Osteocyte (in vitro differentiated cells): ENCODE measurements around the gene OSBPL6. TPM values are rescaled to one million over a fixed set of nuclear protein-coding genes. Genes with fewer than 3 reads are reported as not detected.

Experiments
- DNase-seq: peaks from one replicate; pipeline ENCODE4 v3.0.0; 2021; ENCODE audit warnings: mixed read lengths; ENCODE audit not compliant: unreplicated experiment; ENCODE audit errors: extremely low spot score
- H3K27ac Mint-ChIP-seq: one replicate; pipeline ENCODE4 v1.8.0; 2021; ENCODE audit warnings: mild to moderate bottlenecking, mixed read lengths; ENCODE audit not compliant: unreplicated experiment
- H3K27me3 Mint-ChIP-seq: one replicate; pipeline ENCODE4 v1.8.0; 2021; ENCODE audit warnings: mixed read lengths; ENCODE audit not compliant: unreplicated experiment
- H3K36me3 Mint-ChIP-seq: one replicate; pipeline ENCODE4 v1.8.0; 2021; ENCODE audit warnings: mixed read lengths; ENCODE audit not compliant: unreplicated experiment
- H3K4me1 Mint-ChIP-seq: one replicate; pipeline ENCODE4 v1.8.0; 2021; ENCODE audit warnings: mixed read lengths; ENCODE audit not compliant: unreplicated experiment
- H3K4me3 Mint-ChIP-seq: one replicate; pipeline ENCODE4 v1.8.0; 2021; ENCODE audit warnings: mild to moderate bottlenecking, moderate library complexity, mixed read lengths; ENCODE audit not compliant: unreplicated experiment
- H3K9me3 Mint-ChIP-seq: one replicate; pipeline ENCODE4 v1.8.0; 2021; ENCODE audit warnings: mixed read lengths; ENCODE audit not compliant: unreplicated experiment
- CTCF ChIP-seq: fragments of 200-600 bp; sonication (generic); IDR thresholded peaks from 2 replicates; pipeline ENCODE4 v1.5.0; 2021; ENCODE audit warnings: antibody characterized with exemption, mild to moderate bottlenecking, moderate library complexity
- total RNA-seq: library from RNA; stranded (reverse); gene quantifications from 2 replicates; pipeline ENCODE4 v1.2.1, GENCODE V29; 2021

OSBPL6 gene
- total RNA-seq, 1 donor from 2014 or later, result 3.9 TPM

- H3K4me3 Mint-ChIP-seq, result peak within 1 kb of the TSS; percentile 82
- peak within 1 kb of the TSS; percentile 99 for H3K27ac Mint-ChIP-seq
- DNase-seq, result peak; percentile 100
- TF ChIP-seq CTCF, result no peak
- no peaks in the 10 kb centered on the region for H3K27me3 Mint-ChIP-seq
- no peaks in the 10 kb centered on the region for H3K9me3 Mint-ChIP-seq
- peaks cover 32% of the 10 kb centered on the region for H3K4me1 Mint-ChIP-seq
- peaks cover 19% of the 10 kb centered on the region for H3K36me3 Mint-ChIP-seq
These were observed 256.6 kb downstream of the OSBPL6 start, which contains the start of the genes PJVK and PRKRA for GRCh38 chr2:178450774-178451525. Gene PJVK (plus strand): TSS chr2:178451378. CDS start chr2:178453410, 2,032 bp downstream. Gene PRKRA (minus strand): TSS chr2:178451175. CDS start chr2:178451030, 145 bp downstream.

DNA sequence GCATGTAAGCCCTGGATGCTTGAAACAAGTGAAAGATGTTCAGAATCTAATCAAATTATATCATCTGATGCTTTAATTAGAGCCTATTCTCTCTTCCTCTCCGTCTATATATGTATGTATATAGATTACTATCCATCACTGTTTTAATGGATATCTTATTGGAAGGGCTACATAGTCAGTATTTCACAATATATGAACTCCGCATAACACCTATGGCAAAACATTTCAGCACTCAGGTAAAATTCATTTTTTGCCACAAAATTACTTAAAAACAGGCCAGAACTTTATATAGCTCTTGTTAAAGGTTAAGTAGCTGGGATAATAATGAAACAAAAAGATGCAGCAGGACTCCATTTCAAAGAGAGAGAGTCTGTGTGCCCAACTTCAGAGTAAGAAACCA is 258.0 kb downstream of the OSBPL6 start:
- H3K4me3 Mint-ChIP-seq, result peak overlapping the region; percentile 78

More for the DNA sequence above, 258.0 kb downstream of the OSBPL6 start:
- Mint-ChIP-seq H3K4me1 (peaks cover 32% of the 10 kb centered on the region), H3K27ac (peak overlapping the region; percentile 99), H3K36me3 (peaks cover 12% of the 10 kb centered on the region), H3K27me3 (no peaks in the 10 kb centered on the region), H3K9me3 (no peaks in the 10 kb centered on the region)
- no peak for DNase-seq
- no peak for TF ChIP-seq CTCF

Other genes with a start within 250 kb of the OSBPL6 start
- gene PDE11A, start 121.7 kb upstream of the OSBPL6 start, total RNA-seq, result 0.05 TPM in 1 of 2 replicates, not detected in the other
- 12.9 and 13.0 TPM in 2 replicates for gene RBM45, start 82.1 kb upstream of the OSBPL6 start, total RNA-seq